Measurements from ENCODE around the gene LAMA3. TPM values are rescaled to one million over a fixed set of nuclear protein-coding genes. Genes with fewer than 3 reads are reported as not detected.

LAMA3 gene
- total RNA-seq, 1 donor from 2014 or later: 106 TPM

GRCh38 chr18:23966909-23967308, 277.7 kb downstream of the LAMA3 start:
- Histone ChIP-seq H3K9me3 (no peaks in the 10 kb centered on the region), H3K27ac (no peak overlapping the region), H3K27me3 (no peaks in the 10 kb centered on the region), H3K4me3 (no peak overlapping the region), H3K4me1 (peaks cover 13% of the 10 kb centered on the region), H3K36me3 (no peaks in the 10 kb centered on the region)
- TF ChIP-seq POLR2A (IDR thresholded peaks at IDR 0.05): no peak
- no peak for TF ChIP-seq CTCF (IDR thresholded peaks at IDR 0.05)
- no peak for TF ChIP-seq POLR2AphosphoS5 (IDR thresholded peaks at IDR 0.05; ENCODE audit: insufficient read depth in 1 of 2, low read depth in 1 of 2)
- intact Hi-C loops (cut with DNase I): no loop called here
- no peak for DNase-seq (ENCODE audit: extremely low spot score in 2 of 2)

GRCh38 chr18:23967321-23968089, 278.3 kb downstream of the LAMA3 start:
- intact Hi-C loops (cut with DNase I): no loop called here
- H3K4me3 ChIP-seq: no peak overlapping the region
- no peaks in the 10 kb centered on the region for H3K9me3 ChIP-seq
- H3K36me3 ChIP-seq: no peaks in the 10 kb centered on the region
- H3K27me3 ChIP-seq: no peaks in the 10 kb centered on the region
- H3K4me1 ChIP-seq: peaks cover 13% of the 10 kb centered on the region
- H3K27ac ChIP-seq: no peak overlapping the region
- TF ChIP-seq POLR2A (IDR thresholded peaks at IDR 0.05) (no peak), CTCF (IDR thresholded peaks at IDR 0.05) (no peak), POLR2AphosphoS5 (IDR thresholded peaks at IDR 0.05; ENCODE audit: insufficient read depth in 1 of 2, low read depth in 1 of 2) (no peak)
- no peak for DNase-seq (ENCODE audit: extremely low spot score in 2 of 2)

- Histone ChIP-seq H3K36me3 (no peaks in the 10 kb centered on the region), H3K9me3 (no peaks in the 10 kb centered on the region), H3K27me3 (no peaks in the 10 kb centered on the region), H3K27ac (no peak overlapping the region), H3K4me1 (peaks cover 13% of the 10 kb centered on the region), H3K4me3 (no peak overlapping the region)
- TF ChIP-seq POLR2A (IDR thresholded peaks at IDR 0.05) (no peak), CTCF (IDR thresholded peaks at IDR 0.05) (no peak), POLR2AphosphoS5 (IDR thresholded peaks at IDR 0.05; ENCODE audit: insufficient read depth in 1 of 2, low read depth in 1 of 2) (no peak)
- DNase-seq (ENCODE audit: extremely low spot score in 2 of 2): no peak
- intact Hi-C loops (cut with DNase I): no loop called here
Measured at GRCh38 chr18:23968638-23969604, 279.7 kb downstream of the LAMA3 start.

DNA sequence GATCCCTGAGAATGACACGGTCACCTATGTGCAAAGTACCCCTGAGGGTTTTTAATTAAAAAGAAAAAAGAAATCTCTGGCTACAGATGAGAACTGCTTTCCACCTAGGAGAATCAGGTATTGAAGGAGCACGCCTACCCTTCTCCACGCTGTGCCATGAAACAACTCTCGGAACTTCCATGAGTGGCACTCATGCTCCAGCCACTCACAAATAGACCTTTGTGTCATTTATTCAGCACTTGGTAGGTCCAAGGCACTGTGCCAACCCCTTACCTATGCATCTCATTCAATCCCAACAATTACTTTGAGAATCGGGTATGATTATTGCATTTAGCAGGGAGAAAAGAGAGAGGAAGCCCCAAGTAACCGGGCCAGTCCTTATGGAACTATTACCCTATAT, 280.4 kb downstream of the LAMA3 start:
- Histone ChIP-seq H3K27me3 (no peaks in the 10 kb centered on the region), H3K27ac (no peak overlapping the region), H3K4me1 (peaks cover 12% of the 10 kb centered on the region), H3K4me3 (no peak overlapping the region), H3K9me3 (no peaks in the 10 kb centered on the region), H3K36me3 (no peaks in the 10 kb centered on the region)
- intact Hi-C loops (cut with DNase I): no loop called here
- TF ChIP-seq POLR2A (IDR thresholded peaks at IDR 0.05): no peak
- no peak for TF ChIP-seq POLR2AphosphoS5 (IDR thresholded peaks at IDR 0.05; ENCODE audit: insufficient read depth in 1 of 2, low read depth in 1 of 2)
- no peak for TF ChIP-seq CTCF (IDR thresholded peaks at IDR 0.05)
- DNase-seq (ENCODE audit: extremely low spot score in 2 of 2): no peak
